ENCODE data around the gene PRKCA. TPM values are rescaled to one million over a fixed set of nuclear protein-coding genes. Genes with fewer than 3 reads are reported as not detected.

PRKCA gene
- total and polyA plus RNA-seq, 9 of the 15 experiments (the other 6 are each of a cell fraction or from before 2014, with no cell fraction given): 3.2 to 33.0 (median 17.8) TPM

GRCh38 chr17:66507103-66507923, 204.9 kb downstream of the PRKCA start (continued):
- peak; percentile 92 for TF ChIP-seq NFE2L1 (tag; IDR thresholded peaks at IDR 0.05; ENCODE audit: borderline replicate concordance, low read depth)
- TF ChIP-seq ZNF764 (CRISPR knock-in tag; IDR thresholded peaks at IDR 0.05; ENCODE audit: low read depth): no peak
- TF ChIP-seq ETV1 (tag; conservative IDR thresholded peaks at IDR 0.05; ENCODE audit: low read depth): 0 out of 2 replicates have a peak, but pooled peaks have one; percentile 27
- TF ChIP-seq MAFG (tag; conservative IDR thresholded peaks at IDR 0.05): peak; percentile 99
- TF ChIP-seq MAFF (IDR thresholded peaks at IDR 0.05; ENCODE audit: low read length): peak; percentile 98
- TF ChIP-seq, protein P1, sequence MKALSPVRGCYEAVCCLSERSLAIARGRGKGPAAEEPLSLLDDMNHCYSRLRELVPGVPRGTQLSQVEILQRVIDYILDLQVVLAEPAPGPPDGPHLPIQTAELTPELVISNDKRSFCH (CRISPR knock-in tag; IDR thresholded peaks at IDR 0.05): no peak
- TF ChIP-seq, protein P1 (tag; IDR thresholded peaks at IDR 0.05): no peak
- TF ChIP-seq NR2C2 (CRISPR knock-in tag; IDR thresholded peaks at IDR 0.05): no peak
- TF ChIP-seq NR2C2 (tag; IDR thresholded peaks at IDR 0.05): peak; percentile 36; the same call in 1 of the 2 replicates
- 0 out of 4 replicates have a peak, but pooled peaks of 1 of the 2 experiments have one; percentile 29 for TF ChIP-seq TBL1XR1 (IDR thresholded peaks at IDR 0.05; ENCODE audit: low read length in 2 of 2)
- 0 out of 2 replicates have a peak, but pooled peaks have one; percentile 22 for TF ChIP-seq LEF1 (IDR thresholded peaks at IDR 0.05)
- peak; percentile 99 for TF ChIP-seq C11orf30 (IDR thresholded peaks at IDR 0.05; ENCODE audit: low read depth)
- TF ChIP-seq RCOR1 (IDR thresholded peaks at IDR 0.05; ENCODE audit: borderline replicate concordance in 1 of 2, low read depth in 2 of 2, low read length in 2 of 2): peak in 1 of 2 experiments; percentile 85; a peak in 1 of 4 replicates
- TF ChIP-seq USF1 (CRISPR knock-in tag; IDR thresholded peaks at IDR 0.05): peak; percentile 74
- no peak for TF ChIP-seq ZNF695 (CRISPR knock-in tag; IDR thresholded peaks at IDR 0.05)
- TF ChIP-seq DPF2 (IDR thresholded peaks at IDR 0.05): peak; percentile 80
- peak; percentile 33 to 90; a peak in 3 of 4 replicates for TF ChIP-seq HDAC1 (IDR thresholded peaks at IDR 0.05)
- TF ChIP-seq ZSCAN29 (IDR thresholded peaks at IDR 0.05): peak; percentile 96
- TF ChIP-seq, protein P2, sequence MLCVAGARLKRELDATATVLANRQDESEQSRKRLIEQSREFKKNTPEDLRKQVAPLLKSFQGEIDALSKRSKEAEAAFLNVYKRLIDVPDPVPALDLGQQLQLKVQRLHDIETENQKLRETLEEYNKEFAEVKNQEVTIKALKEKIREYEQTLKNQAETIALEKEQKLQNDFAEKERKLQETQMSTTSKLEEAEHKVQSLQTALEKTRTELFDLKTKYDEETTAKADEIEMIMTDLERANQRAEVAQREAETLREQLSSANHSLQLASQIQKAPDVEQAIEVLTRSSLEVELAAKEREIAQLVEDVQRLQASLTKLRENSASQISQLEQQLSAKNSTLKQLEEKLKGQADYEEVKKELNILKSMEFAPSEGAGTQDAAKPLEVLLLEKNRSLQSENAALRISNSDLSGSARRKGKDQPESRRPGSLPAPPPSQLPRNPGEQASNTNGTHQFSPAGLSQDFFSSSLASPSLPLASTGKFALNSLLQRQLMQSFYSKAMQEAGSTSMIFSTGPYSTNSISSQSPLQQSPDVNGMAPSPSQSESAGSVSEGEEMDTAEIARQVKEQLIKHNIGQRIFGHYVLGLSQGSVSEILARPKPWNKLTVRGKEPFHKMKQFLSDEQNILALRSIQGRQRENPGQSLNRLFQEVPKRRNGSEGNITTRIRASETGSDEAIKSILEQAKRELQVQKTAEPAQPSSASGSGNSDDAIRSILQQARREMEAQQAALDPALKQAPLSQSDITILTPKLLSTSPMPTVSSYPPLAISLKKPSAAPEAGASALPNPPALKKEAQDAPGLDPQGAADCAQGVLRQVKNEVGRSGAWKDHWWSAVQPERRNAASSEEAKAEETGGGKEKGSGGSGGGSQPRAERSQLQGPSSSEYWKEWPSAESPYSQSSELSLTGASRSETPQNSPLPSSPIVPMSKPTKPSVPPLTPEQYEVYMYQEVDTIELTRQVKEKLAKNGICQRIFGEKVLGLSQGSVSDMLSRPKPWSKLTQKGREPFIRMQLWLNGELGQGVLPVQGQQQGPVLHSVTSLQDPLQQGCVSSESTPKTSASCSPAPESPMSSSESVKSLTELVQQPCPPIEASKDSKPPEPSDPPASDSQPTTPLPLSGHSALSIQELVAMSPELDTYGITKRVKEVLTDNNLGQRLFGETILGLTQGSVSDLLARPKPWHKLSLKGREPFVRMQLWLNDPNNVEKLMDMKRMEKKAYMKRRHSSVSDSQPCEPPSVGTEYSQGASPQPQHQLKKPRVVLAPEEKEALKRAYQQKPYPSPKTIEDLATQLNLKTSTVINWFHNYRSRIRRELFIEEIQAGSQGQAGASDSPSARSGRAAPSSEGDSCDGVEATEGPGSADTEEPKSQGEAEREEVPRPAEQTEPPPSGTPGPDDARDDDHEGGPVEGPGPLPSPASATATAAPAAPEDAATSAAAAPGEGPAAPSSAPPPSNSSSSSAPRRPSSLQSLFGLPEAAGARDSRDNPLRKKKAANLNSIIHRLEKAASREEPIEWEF (CRISPR knock-in tag; IDR thresholded peaks at IDR 0.05): 0 out of 2 replicates have a peak, but pooled peaks have one; percentile 41
- peak; percentile 91 for TF ChIP-seq CHD4 (IDR thresholded peaks at IDR 0.05; ENCODE audit: insufficient read depth, insufficient replicate concordance, low read depth, low read length, poor library complexity, severe bottlenecking)
- TF ChIP-seq BCOR (IDR thresholded peaks at IDR 0.05): peak; percentile 100

All from K562 (cell line).